ENCODE measurements around the gene TP73.

TP73 gene

GRCh38 chr1:3651930-3652547, at the start of gene TP73:
Gene TP73, plus strand, starts transcription at chr1:3652516. Its CDS starts 29,850 bp downstream, at chr1:3682366.
- DNase-seq: peak; percentile 23

DNA sequence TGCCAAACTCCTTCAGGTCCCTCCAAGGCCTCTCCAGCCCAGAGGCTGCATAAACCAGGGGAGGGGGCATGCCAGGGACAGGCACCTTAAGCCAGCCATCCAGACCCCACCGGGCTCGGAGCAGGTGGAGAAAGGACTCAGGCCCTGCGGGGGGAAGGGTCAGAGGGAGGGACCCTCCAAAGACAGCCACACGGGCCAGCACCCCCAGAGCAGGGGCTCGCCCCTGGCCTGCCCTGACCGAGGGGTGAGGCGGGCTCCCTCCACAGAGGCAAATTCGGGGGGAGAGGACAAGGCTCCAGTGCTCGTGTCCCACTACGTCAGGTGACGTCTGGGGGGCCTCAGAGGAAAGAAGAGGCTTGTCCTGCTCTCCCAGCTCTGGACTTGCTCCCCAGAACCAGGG, 49.2 kb upstream of the TP73 start:
- no peak for DNase-seq

- DNase-seq: no peak
Measured at GRCh38 chr1:3603571-3604467, 48.5 kb upstream of the TP73 start.

GRCh38 chr1:3604468-3604974, 47.8 kb upstream of the TP73 start:
- DNase-seq: no peak

GRCh38 chr1:3604997-3605823, 47.1 kb upstream of the TP73 start:
- no peak for DNase-seq

DNA sequence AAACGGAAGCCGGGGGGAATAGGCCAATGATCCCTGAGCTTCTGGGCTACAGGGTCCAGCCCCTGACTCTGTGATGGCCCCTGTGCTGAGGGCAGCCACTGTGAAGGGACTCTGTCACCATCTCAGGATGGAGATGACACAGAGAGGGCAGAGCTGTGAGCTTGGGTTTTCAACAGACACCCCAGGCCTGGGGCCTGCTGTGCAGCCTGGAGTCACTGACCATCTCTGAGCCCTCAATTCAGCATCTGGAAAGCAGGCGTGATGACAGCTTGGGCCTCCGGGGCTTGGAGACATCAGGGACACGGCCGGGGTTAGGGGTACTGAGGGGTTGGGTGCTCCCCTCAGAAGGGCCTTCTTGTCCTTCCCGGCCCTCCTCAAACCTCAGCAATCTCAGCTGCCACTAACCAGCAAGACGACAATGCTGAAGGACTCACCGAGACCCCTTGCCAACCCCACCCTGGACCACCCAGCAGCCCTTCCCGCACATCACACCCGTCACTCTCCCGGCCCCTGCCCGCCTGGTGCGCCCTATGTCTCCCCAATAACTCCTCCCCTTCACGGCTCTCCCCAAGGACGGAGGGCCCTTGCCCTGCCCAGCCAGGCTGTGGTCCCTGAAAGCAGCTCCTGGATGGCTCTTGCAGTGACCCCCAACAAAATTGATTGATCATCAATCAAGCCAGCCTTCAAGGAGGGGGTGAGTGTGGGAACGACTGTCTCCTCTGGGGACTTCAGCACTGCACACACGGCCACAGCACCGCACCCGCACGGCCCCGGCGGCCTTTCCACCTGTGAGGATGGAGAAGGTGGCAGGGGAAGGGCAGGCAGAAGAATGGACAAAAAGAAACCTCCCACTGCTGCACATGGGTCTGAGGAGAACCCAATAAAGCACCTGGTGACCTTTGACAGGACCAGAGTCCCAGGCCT, 45.3 kb upstream of the TP73 start:
- no peak for DNase-seq

- no peak for DNase-seq
Measured at GRCh38 chr1:3607703-3608065, 44.6 kb upstream of the TP73 start.

DNA sequence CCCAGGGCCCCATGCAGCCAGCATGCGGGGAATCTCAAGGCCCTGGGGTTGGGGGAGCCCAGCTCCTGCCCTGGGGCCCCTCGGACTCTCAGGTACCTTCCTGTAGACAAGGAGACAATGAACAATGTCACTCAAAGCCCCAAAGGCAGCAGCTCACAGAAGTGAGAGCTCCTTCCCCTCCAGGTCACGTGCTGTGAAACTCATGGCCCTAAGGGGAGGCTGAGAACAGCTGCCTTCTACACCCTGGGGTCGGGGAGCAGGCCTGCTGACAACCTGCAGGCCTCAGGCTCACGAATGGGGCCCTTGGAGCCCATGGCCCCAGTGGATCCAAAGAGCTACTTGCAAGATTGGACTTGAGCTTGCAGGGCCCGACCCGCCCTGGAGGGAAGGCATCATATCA, 44.2 kb upstream of the TP73 start:
- no peak for DNase-seq

- DNase-seq: peak; percentile 46
Measured at GRCh38 chr1:3609016-3609768, 43.1 kb upstream of the TP73 start.

DNA sequence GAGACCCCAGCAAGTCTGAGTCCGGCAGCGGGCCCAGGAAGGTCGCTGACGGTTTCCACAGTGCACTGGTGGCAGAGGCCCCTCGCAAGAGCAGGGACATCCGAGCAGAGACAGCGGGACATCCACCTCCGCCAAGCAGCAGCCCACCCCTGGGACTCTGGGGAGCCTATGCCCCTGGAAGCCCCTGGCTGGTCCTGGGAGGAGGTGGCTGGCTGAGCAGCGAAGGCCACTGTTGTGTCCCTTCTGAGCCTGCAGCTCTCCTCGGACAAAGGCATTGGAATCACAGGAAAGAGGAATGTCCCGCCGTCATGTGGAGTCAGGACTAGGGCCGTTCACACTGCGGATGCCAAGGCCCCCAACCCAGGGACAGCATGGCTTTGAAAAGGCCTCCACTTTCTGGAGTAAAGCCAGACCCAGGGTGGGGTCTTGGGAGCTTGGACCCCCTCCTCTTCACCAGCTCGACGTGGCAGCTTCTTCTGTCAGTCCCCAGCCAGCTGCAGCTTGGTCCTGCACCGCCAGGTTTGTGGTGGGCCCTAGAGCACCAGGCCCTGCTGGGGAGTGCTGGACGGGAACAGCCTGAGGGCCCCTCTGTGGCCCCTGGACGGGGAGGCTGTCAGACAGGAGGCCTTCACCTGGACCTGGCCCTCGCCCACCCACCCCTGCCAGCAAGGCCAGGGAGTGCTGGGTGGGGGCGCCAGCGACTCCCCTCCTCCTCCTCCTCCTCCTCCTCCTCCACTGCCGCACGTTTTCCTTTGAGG, 42.4 kb upstream of the TP73 start:
- DNase-seq: peak; percentile 13

- peak; percentile 74 for DNase-seq
Measured at GRCh38 chr1:3610527-3611169, 41.7 kb upstream of the TP73 start.

GRCh38 chr1:3611170-3612019, 40.9 kb upstream of the TP73 start, which contains the start of gene MEGF6:
Gene MEGF6, minus strand, starts transcription at chr1:3611508. Its CDS starts 240 bp downstream, at chr1:3611268.
- DNase-seq: peak; percentile 82

DNA sequence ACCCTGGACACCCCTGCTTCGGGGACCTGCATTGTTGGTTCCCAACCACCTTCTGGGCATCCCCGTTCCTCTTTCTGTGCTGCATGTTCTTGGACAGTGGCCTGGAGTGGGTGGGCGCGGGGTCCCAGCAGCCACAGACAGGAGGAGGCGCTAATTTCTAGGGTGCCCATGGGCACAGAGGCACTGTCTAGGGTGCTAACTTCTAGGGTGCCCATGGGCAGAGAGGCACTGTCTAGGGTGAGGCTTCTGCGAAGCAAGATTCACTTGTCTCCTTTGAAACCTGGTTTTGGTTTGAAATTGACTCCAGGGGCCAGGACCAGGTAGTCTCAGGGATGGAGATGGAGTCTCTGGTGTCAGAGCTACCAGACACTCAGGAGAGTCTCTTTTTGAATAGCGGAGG, 40.2 kb upstream of the TP73 start:
- no peak for DNase-seq

- DNase-seq: peak; percentile 47
Measured at GRCh38 chr1:3614755-3615742, 37.3 kb upstream of the TP73 start.

DNA sequence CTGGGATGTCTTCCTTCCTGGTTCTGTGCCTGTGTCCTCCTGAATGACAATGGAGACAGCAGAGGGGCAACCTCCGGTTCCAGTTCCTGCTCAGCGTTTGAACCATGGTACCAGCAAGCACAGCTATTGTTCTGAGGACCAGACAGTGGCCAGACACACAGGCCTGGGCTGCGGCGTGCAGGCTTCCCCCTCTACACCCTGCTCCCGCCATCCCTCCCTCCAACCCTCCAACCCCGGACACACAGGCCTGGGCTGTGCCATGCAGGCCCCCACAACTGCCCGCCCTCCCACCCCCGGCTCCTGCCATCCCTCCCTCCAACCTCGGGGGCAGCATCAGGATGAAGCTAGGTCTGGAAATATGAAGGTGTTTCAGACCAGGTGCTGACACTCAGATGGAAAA, 35.5 kb upstream of the TP73 start:
- DNase-seq: no peak

DNA sequence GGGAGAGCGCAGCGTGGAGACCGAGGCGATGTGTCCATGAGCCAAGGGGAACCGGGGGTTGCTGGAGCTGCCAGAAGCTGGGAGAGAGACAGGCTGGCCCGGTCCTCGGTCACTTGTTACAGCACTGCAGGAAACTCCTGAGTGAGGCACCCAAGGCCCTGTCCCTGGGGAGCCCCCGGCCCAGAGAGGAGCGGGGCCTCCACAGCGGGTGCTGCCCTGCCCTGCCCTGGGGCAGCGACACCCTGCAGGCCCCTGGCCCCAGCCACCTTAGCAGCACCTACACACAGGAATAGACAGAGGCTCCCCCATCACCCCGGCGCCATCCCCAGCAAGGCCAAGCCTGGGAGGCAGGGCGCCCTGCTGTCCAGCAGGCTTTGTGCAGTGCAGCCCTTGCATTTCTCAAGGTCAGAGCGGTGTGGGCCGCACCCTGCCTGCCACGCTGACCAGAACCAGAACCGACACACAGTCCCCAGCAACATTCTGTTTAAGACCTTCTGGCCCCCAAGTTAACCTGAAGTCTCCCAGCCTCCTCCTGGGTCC, 34.4 kb upstream of the TP73 start:
- no peak for DNase-seq

- DNase-seq: no peak
Measured at GRCh38 chr1:3618531-3618880, 33.8 kb upstream of the TP73 start.
